NAMALWA (cell line): ENCODE data around the gene HOXD13.

Experiments
- DNase-seq: peaks from one replicate; pipeline ENCODE4 v3.0.0-alpha.2; 2015; ENCODE audit warnings: low spot score

Gene HOXD13

GRCh38 chr2:176092270-176093144 lies at the start of gene HOXD13:
TSS of gene HOXD13 (plus strand) at chr2:176092721. CDS start at chr2:176092891, 170 bp downstream.
- no peak for DNase-seq

DNA sequence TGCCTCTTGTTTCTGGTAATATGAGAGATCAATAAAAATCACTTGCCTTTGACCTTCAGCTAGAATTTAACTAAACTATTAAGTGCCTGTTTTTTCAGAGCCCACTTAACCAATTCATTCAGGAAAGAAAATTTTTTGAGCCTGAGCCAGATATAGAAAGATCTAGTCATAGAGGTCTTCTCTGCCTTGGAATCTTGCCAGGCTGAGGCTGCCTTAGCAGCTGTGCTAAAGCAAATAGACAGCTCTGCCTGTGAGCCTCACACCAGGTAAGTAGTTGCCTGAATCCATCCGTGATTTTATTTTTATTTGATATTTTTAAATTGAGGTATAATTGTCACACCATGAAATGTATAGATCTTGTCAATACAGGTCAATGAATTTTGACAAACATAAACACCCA lies 36.1 kb upstream of the HOXD13 start:
- peak; percentile 19 for DNase-seq

DNA sequence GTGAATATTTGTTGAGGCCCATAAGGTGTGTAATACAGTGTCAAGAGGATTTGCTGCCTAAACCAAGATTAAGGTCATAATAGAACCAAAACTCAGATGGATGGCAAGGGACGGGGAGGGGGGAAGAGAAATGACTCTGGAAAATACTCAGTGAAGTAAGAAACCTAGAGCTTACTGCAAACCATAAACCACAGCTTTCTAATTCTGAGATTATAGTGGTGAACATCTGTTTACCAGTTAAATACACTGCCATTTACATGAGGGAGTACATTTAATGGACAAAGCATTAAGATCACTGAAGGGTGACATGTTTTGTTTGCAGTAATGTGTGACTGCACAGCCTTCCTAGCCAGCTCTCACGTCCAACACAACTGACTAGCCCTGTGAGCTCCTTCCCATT lies 28.6 kb upstream of the HOXD13 start:
- DNase-seq, result peak; percentile 23

GRCh38 chr2:176066645-176067588 lies 25.6 kb upstream of the HOXD13 start:
- DNase-seq, result no peak

DNA sequence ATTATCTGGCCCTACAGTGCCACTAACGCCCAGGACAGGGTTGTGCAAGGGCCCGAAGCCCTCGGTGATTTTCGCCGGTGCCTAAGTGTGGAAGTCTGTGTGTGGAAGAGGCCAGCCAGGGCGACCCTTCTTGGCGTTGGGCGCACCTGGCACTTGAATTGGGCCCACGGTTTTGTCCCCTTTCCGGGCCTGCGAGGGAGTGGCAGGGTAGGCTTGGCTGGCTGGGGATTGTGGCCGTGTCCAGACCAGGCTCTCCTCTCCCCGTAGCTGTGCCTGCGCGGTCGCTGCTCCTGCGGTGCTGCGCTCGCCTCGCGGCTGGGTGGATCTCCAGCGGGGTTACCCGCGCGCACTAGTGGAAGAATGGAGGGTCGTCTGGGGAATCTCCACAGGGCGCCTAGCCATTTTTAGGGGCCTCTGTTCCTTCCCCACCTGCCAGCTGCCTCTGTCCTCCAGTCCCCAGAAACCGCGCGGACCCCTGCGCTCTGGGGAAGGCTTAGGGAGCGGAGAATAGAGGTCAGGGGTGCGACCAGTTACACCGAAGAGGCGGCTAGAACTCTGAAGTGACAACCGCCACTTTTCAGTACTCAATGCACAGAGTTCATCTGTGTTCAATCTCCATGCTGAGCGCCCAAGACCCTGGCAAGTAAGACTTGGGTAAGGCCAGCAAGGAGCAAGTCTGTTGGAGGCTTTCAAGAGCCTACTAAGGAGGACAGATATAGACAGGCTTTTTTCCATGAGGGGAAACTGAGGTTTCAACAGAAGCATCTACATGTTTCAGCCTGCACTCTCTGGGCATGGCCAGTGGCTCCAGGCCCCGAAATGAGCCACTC lies 24.7 kb upstream of the HOXD13 start:
- DNase-seq, result no peak

- DNase-seq, result no peak
These were observed 24.1 kb upstream of the HOXD13 start for GRCh38 chr2:176068419-176068832.

GRCh38 chr2:176071330-176072291 lies 20.9 kb upstream of the HOXD13 start:
- DNase-seq, result no peak

DNA sequence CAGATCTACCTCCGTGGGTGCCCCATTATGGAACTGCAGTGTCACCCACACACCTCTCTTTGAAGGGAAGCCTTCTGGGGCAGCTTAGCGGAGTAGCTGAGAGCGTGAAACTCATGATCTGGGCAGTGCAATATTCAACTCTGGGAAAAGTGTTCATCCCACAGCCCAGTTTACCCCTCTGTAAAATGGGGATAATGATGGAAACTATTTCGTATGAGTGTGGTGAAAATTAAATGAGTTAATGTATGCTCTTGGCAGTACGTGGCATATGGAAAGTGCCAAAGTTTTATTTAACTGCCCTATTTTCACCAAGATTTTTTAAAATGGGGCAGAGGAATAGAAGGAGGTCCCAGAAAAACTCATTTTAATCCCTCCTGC lies 20.2 kb upstream of the HOXD13 start:
- DNase-seq, result no peak

- DNase-seq, result no peak
These were observed 19.3 kb upstream of the HOXD13 start for GRCh38 chr2:176072951-176073904.

DNA sequence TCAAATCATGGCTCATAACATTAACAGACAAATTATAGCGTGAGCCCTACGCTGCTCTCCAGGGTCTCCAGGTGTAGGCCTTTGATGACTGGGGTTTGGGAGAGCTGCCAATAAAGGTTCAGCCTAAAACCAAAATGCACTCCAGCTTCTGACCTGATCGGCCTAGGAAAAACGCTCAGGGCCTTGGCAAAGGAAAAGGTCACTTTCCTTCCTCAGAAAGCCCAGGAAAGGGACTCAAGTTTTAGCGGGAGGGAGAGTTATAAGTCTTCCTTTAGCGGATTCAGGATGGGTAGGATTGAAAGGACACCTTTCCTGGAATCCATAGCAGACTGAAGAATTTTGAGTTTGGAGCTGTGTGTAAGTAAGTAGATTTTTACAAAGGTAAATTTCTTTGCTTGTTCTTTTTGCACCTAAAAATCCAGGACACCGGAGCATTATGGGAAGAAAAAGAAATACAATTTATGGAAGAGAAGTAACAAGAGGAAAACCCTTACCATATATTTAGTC lies 17.5 kb upstream of the HOXD13 start:
- DNase-seq, result no peak

GRCh38 chr2:176075481-176075880 lies 17.0 kb upstream of the HOXD13 start:
- no peak for DNase-seq

DNA sequence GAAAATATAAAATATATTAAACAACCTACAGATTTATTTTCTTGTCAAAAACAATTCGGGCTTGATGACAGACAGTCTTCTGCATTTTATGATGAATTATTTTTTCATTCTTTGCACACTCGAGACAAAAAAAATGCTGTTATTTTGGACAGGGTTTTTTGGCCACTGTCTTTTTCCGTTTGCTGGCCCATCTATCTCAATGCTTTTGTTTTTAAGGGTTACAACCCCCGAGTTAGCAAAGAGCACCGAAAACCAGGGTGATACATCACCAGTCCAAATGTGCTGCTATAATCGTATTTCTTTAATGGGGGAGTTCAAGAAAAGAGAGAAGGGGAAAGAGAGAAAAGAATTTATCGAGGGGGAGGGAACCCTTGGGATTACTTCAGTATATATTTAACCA lies 16.5 kb upstream of the HOXD13 start:
- DNase-seq, result no peak

DNA sequence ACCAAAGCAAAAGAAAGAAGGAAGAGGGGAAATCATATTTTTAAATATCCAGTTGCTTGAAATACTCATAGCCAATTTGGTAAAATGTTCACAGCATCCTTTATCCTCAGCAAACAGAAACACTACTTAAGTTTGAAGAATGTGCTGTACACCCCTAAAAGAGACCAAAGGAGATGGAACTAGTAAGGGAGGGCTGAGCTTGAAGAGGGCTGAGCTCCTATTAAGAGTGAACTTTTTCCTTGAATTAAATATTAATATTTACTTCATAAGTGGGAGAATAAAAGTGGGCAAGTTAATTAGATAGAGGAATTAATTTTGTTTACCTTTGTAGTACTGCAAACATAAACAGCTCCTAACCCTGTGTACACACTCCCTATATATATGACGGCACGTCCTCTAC lies 15.7 kb upstream of the HOXD13 start:
- no peak for DNase-seq

GRCh38 chr2:176078541-176079284 lies 13.8 kb upstream of the HOXD13 start:
- DNase-seq, result no peak

DNA sequence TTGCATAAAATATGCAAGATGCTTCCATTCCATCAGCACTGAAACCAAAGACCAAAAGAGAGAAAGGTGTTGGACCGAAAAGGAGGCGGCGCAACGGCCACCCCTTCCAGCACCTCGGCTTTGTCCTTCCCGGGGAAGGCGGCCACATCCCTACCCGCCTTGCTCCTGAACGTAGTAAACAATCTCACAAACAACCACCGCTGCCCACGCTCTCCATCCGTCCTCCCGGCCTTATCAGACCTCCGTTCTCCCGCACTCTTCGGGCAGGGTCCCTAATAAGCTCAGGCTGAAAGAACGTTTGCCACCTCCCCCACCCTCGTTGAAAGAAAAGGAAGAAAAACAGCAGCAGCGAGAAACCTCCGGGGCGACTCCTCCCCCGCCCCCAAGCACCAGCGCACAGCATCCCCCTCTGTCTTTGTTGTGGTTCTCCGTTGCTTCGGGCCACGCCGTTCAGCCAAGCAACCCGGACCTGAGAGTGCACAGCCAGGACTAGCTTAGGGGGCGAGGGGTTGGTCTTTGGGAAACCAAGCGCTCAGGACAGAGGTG lies 13.2 kb upstream of the HOXD13 start:
- DNase-seq, result no peak

DNA sequence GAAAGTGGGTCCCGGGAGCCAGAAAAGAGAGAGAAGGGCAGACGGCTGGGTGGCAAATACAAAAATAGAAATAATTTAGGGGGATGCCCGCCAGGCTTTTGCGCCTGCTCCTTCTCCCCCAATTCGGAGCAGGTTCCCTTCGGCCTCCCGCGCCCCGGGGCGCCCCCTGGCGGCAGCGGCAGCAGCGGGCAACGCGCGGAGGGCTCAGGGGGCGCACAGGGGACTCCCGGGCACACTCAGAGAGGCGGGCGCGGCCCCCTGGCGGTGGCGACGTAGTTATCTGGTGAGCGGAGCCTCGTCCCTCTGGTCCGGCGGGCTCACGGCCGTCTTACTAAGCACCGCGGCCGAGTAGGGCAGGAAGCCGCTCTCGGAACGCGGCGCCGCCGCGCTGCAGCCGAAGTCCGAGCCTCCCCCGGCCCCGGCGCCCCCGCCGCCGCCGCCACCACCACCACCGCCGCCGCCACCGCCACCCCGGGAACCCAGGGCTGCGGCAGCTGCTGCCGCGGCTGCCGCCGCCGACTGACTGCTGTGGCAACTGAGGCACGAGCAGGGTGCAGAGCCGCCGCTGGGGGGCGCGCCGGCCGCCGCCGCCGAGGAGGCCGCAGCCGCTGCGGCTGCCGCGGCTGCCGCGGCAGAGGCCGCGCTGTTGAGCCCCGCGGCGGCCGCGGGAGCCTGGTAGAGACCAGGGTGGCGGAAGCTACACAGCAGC lies 12.5 kb upstream of the HOXD13 start:
- no peak for DNase-seq

- DNase-seq, result no peak
These were observed 11.8 kb upstream of the HOXD13 start for GRCh38 chr2:176080540-176081375.
